HG03097 (cell line): ENCODE results near the gene SLC25A2.
"Not testable (repeated sequence)": the region's sequence is repeated elsewhere in the genome, so short reads cannot be mapped to it uniquely, and the experiment has no call there.

Experiments
- ATAC-seq: cut with Tn5 transposase; IDR thresholded peaks from one replicate; pipeline ENCODE4 v1.9.1; 2021; ENCODE audit not compliant: unreplicated experiment, low FRiP score

SLC25A2 gene

DNA sequence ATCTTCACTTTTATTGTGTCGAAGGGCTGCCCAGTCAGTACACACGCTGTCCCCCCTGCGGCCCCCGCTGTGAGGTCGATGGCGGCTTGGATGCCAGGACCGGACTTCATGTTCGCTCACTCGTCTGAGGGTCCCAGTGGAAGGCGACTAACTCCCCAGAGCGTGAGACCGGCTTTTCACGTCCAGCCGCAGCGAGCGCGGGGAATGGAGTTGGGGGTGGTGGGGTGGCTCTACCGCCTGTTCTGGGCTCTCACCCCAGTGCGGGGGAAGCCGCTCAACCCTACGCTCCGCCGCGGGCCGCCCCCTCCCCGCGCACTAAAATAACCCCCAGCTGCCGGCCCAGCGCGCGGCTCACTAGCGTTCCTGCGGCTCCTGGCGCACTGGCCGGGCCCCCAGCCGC, at the start of gene SLC25A2:
Gene SLC25A2, minus strand, starts transcription at position 294 of the 400 bp plus-strand sequence. Its CDS starts 184 bp downstream, at position 110.
- no peak for ATAC-seq

DNA sequence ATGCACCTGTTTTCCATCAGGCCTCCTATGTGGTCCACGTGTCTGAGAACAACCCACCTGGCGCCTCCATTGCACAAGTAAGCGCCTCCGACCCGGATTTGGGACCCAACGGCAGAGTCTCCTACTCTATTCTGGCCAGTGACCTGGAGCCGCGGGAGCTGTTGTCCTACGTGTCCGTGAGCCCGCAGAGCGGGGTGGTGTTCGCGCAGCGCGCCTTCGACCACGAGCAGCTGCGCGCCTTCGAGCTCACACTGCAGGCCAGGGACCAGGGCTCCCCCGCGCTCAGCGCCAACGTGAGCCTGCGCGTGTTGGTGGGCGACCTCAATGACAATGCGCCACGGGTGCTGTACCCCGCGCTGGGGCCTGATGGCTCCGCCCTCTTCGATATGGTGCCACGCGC, 47.7 kb upstream of the SLC25A2 start:
- ATAC-seq: no peak

DNA sequence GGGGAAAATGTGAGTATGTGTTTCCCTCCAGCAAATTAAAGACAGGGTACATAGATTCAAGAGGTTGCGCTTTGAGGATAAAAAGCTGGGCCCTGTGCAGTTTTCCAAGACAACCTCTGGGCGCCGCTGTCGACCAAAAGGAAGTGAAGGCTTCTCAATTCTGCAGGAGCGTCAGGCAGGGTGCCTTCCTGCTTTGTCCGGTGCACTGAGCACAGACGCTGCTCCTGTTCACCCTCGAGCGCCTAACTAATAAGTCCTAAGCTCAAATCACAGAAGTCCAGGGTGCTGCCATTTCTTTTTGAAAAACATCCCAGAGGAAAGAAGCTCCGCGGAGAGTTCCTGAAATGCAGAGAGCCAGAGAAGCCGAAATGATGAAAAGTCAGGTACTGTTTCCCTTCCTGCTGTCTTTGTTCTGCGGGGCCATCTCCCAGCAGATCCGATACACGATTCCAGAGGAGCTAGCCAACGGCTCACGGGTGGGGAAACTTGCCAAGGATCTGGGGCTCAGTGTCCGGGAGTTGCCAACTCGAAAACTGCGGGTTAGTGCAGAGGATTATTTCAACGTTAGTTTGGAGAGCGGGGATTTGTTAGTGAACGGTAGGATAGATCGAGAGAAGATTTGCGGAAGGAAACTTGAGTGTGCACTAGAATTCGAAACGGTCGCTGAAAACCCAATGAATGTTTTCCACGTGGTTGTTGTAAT, 46.2 kb upstream of the SLC25A2 start, which contains the start of gene PCDHGB1:
Gene PCDHGB1, plus strand, starts transcription at position 183 of the 703 bp plus-strand sequence. Its CDS starts 162 bp downstream, at position 345.
- ATAC-seq: no peak

DNA sequence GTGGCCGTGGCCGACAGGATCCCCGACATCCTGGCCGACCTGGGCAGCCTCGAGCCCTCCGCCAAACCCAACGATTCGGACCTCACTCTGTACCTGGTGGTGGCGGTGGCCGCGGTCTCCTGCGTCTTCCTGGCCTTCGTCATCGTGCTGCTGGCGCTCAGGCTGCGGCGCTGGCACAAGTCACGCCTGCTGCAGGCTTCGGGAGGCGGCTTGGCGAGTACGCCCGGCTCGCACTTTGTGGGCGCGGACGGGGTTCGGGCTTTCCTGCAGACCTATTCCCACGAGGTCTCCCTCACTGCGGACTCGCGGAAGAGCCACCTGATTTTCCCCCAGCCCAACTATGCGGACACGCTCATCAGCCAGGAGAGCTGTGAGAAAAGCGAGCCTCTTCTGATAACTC, 42.2 kb upstream of the SLC25A2 start:
- ATAC-seq: not testable (repeated sequence)

DNA sequence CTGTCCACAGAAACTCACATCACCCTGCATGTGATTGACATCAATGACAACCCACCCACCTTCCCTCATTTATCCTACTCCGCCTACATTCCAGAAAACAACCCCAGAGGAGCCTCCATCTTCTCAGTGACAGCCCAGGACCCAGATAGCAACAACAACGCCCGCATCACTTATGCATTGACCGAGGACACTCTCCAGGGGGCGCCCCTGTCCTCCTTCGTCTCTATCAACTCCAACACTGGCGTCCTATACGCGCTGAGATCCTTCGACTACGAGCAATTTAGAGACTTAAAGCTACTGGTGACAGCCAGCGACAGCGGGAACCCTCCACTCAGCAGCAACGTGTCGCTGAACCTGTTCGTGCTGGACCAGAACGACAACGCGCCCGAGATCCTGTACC, 41.5 kb upstream of the SLC25A2 start:
- no peak for ATAC-seq

DNA sequence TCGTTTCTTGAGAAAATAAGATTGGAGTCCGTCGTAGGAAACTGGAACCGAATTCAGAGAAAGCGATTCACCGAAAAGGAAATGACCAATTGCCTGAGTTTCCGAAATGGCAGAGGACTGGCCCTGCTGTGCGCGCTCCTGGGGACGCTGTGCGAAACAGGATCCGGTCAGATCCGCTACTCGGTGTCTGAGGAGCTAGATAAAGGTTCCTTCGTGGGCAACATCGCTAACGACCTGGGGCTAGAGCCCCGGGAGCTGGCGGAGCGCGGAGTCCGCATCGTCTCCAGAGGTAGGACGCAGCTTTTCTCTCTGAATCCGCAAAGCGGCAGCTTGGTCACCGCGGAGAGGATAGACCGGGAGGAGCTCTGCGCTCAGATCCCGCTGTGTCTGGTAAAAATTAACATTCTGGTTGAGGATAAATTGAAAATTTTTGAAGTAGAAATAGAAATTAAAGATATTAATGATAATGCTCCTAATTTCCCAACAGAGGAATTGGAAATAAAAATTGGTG, 40.2 kb upstream of the SLC25A2 start:
- no peak for ATAC-seq

DNA sequence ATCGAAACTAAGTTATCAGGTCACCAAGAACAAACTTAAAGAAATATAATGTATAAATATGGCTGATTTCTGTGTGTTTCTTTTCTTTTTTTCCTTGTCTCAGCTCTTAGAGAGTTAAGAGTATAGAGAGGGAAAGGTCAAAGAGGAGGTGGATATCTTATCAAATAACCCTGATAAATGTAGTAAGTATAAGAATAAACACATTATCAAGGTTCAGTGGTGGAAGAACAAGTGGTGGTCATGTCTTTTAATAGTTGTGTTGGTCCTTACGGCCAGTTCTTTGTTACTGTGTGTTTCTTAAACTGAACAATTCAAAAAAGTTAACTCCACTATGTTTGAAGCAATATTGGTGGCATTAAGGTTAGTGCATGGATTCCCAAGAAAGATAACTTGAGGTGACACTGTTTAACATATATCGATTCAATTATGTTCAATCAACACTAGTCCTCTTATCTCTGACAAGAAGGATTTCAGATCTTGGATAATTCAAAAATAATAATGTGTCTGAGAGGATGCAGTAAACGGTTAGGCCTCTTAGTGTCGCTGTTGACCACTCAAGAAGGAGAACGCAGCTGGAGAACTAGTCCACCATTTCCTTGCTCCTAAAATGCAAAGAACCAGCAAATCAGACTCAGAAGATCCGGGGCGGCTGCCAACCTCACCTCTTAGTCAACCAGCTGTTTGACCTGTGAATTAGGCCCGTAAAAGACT, 39.5 kb upstream of the SLC25A2 start, which contains the start of gene PCDHGA3:
Gene PCDHGA3, plus strand, starts transcription at position 588 of the 711 bp plus-strand sequence. CDS start 205 bp downstream, outside the sequence.
- no peak for ATAC-seq

DNA sequence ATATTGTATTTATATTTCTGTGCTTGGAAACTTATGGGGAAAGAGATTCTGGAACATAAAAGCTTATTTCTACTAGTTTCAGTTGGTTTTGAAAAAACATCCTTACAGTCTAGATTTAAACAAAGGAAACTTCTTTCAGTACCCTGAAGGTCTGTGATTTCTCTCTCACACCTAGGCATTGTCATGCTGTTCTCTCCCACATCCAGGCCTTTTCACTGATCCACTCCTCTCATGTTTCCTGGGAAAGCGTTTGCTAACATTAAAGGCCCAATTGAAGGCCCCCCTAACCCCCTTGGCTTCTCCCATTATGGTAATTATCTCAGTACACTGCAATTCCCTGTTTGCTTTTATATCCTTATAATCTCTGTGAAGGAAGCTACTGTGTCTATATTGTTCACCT, 38.9 kb upstream of the SLC25A2 start:
- ATAC-seq: no peak

DNA sequence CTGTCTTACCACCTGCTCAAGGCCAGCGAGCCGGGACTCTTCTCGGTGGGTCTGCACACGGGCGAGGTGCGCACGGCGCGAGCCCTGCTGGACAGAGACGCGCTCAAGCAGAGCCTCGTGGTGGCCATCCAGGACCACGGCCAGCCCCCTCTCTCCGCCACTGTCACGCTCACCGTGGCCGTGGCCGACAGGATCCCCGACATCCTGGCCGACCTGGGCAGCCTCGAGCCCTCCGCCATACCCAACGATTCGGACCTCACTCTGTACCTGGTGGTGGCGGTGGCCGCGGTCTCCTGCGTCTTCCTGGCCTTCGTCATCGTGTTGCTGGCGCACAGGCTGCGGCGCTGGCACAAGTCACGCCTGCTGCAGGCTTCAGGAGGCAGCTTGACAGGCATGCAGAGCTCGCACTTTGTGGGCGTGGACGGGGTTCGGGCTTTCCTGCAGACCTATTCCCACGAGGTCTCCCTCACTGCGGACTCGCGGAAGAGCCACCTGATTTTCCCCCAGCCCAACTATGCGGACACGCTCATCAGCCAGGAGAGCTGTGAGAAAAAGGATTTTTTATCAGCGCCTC, 37.0 kb upstream of the SLC25A2 start:
- ATAC-seq: not testable (repeated sequence)

DNA sequence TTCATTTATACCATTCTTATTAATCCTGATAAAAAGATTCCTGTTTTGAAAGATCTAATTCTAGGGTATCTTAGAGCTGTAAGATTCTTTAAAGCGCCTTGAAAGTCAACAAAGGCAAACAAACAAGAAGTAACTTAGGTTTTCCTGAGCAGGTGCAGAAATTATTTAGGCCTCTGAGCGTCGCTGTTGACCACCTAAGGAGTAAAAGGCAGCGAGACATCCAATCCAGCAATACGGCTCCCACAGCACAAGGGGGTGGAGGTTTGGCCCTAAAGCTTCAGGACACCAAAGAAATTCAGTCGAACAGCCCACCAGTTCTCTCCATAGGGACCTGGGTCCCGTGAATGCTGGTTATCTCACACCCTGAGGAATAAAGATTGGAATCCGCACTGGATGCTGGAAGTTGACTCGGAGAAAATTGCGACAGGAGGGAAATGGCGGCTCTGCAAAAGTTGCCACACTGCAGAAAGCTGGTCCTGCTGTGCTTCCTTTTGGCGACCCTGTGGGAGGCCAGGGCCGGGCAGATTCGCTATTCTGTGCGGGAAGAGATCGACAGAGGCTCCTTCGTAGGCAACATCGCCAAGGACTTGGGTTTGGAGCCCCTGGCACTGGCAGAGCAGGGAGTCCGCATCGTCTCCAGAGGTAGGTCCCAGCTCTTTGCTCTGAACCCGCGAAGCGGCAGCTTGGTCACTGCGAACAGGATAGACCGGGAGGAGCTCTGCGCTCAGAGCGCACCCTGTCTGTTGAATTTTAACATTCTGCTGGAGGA, 34.9 kb upstream of the SLC25A2 start, which contains the start of gene PCDHGA2:
Gene PCDHGA2, plus strand, starts transcription at position 223 of the 769 bp plus-strand sequence.
- ATAC-seq: no peak

DNA sequence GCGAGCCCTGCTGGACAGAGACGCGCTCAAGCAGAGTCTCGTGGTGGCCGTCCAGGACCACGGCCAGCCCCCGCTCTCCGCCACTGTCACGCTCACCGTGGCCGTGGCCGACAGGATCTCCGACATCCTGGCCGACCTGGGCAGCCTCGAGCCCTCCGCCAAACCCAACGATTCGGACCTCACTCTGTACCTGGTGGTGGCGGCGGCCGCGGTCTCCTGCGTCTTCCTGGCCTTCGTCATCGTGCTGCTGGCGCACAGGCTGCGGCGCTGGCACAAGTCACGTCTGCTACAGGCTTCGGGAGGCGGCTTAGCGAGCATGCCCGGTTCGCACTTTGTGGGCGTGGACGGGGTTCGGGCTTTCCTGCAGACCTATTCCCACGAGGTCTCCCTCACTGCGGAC, 28.7 kb upstream of the SLC25A2 start:
- not testable (repeated sequence) for ATAC-seq

DNA sequence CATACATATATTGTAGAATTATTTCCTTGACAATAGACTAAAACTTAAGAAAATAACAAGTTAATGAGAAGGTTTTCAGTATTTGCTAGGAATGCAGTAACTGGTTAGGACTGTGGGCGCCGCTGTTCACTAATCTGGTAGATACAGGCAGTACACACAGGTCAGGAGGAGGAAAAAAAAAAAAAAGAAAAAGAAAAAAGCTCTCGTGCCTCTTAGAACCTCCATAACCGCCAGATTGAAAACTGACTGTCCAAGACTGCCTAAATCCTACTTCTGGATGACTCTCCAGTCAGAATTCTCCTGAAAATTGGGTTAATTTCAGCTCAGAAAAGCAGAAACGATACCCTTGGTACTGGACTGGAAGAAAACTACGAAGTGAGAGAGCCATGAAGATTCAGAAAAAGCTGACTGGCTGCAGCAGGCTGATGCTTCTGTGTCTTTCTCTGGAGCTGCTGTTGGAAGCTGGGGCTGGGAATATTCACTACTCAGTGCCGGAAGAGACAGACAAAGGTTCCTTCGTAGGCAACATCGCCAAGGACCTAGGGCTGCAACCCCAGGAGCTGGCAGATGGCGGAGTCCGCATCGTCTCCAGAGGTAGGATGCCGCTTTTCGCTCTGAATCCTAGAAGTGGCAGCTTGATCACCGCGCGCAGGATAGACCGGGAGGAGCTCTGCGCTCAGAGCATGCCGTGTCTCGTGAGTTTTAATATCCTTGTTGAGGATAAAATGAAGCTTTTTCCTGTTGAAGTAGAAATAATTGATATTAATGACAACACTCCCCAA, 26.6 kb upstream of the SLC25A2 start, which contains the start of gene PCDHGA1:
Gene PCDHGA1, plus strand, starts transcription at position 216 of the 782 bp plus-strand sequence.
- no peak for ATAC-seq

DNA sequence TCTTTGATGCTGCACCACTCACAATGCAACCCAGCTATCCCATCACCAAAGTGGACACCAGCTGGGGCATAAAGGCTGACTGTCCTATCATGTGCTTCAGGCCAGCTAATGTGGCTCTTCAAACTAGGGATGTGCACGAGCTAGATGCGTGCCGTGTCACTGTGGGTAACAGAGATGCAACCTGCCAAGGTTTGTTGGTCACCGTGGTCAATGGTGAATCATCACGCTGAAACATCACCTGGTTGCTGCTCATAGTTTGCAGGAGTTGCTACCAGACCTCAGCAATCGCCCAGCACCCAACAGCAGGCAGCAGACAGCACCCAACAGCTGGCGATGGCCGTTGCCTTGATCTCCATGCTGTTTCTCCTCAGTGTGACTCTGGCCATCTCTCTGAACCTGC, 24.4 kb upstream of the SLC25A2 start:
- no peak for ATAC-seq

DNA sequence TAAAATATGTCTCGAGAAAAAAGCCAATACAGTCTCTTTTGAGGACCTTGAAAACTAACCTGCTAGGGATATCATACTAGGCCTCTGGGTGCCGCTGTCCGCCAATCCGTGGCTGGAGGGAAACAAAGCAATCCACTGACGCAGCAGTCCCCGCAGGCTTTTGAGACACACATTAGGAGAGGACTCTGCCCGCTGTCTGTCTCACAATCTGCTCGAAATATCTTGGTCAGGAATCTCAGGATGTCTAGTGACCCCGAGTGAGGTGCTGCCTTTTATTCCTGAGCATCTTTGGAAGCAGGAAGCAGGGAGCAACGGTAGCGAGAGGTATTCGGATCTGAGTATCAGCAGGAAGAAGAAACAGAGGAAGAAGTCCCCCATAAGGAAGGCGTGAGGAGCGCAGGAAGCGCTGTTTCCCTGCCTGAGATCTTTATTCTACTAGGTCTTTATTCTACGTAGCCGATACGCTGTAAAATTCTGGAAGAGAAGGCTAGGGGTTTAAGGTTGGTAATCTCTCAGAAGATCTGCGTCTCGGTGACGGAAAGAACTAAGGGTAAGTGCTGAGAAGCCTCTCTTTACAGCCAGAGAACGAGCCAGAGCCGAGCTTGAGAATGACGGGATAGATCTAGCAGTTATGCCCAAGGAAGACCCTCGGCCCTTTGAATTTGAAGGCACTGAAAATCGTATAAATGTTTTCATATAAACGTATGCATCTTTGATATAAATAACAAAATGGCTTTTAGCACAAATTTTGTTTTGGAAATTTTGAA, 22.4 kb upstream of the SLC25A2 start:
- ATAC-seq: peak; percentile 81

DNA sequence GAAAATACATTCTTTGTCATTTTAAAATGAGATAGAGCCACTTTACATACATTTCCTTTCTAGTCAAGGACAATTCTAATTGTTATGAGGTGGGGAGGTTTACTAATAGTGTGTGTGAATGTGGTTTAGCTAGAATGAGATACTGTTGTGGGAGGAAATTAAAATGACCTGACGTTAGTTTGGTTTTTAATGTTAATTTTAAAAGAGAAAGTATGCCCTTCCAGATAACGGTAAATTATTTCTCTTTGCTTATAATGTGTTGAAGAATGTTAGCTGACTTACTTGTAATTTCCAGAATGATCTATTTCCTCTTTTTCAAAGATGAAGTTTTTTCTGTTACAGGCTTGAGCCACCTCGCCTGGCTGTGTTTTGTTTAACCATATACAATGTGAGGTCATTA, 18.4 kb upstream of the SLC25A2 start:
- ATAC-seq: no peak

DNA sequence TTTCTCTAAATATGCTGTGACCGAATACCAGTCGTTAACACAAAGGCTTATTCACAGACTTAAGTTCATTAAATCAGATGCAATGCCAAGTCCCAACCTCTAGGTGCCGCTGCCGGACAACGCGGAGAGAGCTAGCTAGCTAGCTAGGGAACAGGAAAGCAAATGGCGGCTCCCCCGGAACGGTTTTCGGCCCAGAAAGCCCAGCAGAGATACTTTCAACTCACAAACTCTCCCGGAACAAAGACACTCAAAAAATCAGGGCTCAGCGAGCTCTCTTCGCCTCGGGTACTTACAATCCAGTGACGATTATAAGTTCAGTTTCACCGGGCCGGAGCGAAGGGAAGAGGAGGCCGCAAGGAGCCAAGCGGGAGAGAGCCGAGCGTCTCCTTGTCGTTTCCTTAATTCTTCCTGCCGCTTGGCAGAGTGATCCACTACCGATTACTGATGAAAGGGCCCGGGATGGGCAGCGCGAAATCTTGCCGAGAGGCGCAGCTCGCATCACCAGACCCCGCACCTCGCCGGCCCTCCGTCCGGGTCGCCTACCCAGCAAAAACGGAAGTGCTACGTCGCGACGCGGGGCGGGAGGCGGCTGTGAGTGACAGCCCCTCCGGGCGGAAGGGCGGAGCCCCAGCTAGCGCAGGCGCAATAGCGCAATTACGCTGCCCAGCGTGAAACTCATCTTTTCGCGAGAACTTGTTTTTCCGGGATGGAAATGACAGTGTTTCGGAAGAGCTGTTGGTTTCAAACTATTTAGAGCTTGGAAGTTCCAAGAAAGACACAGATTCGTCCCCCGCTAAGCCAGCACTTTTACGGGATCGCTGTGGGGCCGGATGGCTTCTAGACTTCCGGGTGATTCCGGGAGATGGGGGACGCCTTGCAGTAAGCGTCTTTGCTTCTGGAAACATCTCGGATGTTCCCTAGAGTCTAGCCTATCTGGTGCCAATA, 16.6 kb upstream of the SLC25A2 start, which contains the start of gene TAF7:
Gene TAF7, minus strand, starts transcription at position 560 of the 945 bp plus-strand sequence. CDS start 740 bp downstream, outside the sequence.
- ATAC-seq: peak; percentile 95

DNA sequence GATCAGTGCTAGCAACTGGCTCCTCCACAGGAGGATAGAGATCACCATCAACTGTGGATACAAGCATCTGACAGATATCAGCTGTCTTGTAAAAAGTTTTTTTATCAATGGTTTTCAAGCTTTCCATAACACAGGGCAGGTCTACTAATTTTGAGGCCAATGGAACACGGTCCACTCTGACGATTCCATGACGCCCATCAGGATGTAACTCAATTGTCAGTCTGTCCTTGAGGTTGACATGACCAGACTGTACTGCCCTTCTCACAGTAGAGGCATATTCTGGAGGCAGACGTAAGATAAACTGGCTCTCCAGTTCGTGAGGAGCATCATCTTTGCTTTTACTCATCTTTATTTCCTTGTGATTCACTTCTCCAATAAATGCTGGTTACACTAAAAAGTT, 15.8 kb upstream of the SLC25A2 start:
- ATAC-seq: no peak

DNA sequence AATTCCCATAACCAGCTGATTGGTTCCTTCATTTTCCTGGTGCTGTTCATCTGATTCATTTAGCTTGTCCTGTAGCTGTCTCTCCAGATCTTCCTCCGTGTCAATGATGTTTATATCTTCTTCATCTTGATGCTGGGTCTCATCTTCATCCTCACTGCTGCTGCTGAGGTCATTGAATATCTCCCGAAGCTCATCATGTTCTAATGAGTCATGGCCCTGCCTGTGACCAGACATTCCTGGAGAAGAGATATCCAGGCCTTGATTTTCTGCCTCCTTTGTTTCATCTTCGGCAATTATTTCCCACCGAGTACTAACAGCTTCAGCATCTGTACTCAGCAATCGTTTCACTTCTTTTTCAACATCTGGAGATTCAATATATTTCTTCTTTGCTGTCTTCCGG, 15.4 kb upstream of the SLC25A2 start:
- ATAC-seq: no peak
